Tibial nerve (tissue), 4 donors: ENCODE results near the gene RPS6KA5. TPM values are rescaled to one million over a fixed set of nuclear protein-coding genes. Genes with fewer than 3 reads are reported as not detected.

Experiments used
- DNase-seq, 2 donors: peaks; one replicate each; pipeline ENCODE4 v3.0.0-alpha.2; 2019; ENCODE audit warnings: low spot score in 2 of 2
- H3K27ac ChIP-seq, 4 donors: fragments of 200-600 bp; sonication (generic) in 3 of 4; one replicate each; pipeline ENCODE4 v1.5.1; 2017 to 2019; ENCODE audit warnings: mild to moderate bottlenecking in 1 of 4
- H3K27me3 ChIP-seq, 2 donors: fragments of 200-600 bp; sonication (generic) in 1 of 2; one replicate each; pipeline versions ENCODE4 v1.5.1 to v1.6.0; 2017 to 2019
- H3K36me3 ChIP-seq, 3 donors: fragments of 200-600 bp; sonication (generic); one replicate each; pipeline ENCODE4 v1.5.1; 2018 to 2019
- H3K4me1 ChIP-seq, 4 donors: fragments of 200-600 bp; sonication (generic) in 3 of 4; one replicate each; pipeline ENCODE4 v1.5.1; 2017 to 2019
- H3K4me3 ChIP-seq, 4 donors: fragments of 200-600 bp; sonication (generic) in 3 of 4; one replicate each; pipeline ENCODE4 v1.5.1; 2017 to 2019; ENCODE audit warnings: mild to moderate bottlenecking in 1 of 4, moderate library complexity in 1 of 4
- H3K9me3 ChIP-seq, 4 donors: fragments of 200-600 bp; sonication (generic) in 3 of 4; one replicate each; pipeline ENCODE4 v1.5.1; 2017 to 2019
- EP300 ChIP-seq, 2 donors: sonication (generic); formaldehyde crosslinking; IDR thresholded peaks; one replicate each; pipeline ENCODE4 v1.6.1; 2017; ENCODE audit warnings: antibody characterized with exemption in 2 of 2, mild to moderate bottlenecking in 1 of 2
- POLR2A ChIP-seq, 2 donors: fragments of 450-650 bp; IDR thresholded peaks; one replicate each; pipeline ENCODE4 v1.6.1; 2017; ENCODE audit warnings: antibody characterized with exemption in 2 of 2, mild to moderate bottlenecking in 2 of 2, moderate library complexity in 2 of 2
- WGBS, 2 donors: methylation state at CpG; one replicate each; pipeline ENCODE4 v1.1.5; 2018; 5-methylcytosine and 5-hydroxymethylcytosine counted together
- total RNA-seq, 4 donors: library from RNA; depleted of rRNA; stranded (reverse); fragments of >200 nt; gene quantifications; one replicate each; pipeline ENCODE4 v1.1.0, GENCODE V29; 2016
- TF ChIP-seq, protein P1 (sequence below), 5 experiments: fragments of 200-600 bp in 3 of 5; fragments of 450-650 bp in 2 of 5; sonication (generic) in 3 of 5; IDR thresholded peaks; one replicate each; pipeline ENCODE4 v1.5.1; 2016 to 2019; ENCODE audit warnings: antibody characterized with exemption in 5 of 5, mild to moderate bottlenecking in 3 of 5, moderate library complexity in 2 of 5

The RPS6KA5 gene
- total RNA-seq, 4 donors from 2014 or later, result 8.4 to 12.7 (median 10.1) TPM

DNA sequence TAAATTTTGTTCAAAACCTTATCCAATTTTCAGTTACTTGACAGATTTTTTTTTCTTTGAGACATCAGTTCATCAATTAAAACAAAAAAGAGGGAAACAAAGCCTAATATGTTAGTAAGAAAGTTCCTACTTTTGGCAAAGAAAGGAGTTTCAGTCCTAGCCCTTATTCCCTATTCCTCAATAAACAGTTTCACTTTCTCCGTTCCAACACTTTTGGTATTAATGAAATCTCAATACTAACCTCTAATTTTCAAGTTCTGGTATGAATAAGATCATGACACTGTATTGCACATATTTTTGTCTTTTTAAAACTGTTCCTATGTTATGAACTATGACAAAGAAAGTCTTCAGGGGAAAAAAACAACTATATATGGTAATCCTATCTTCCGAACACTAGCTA is 48.4 kb downstream of the RPS6KA5 start:
- Histone ChIP-seq H3K36me3 (no peaks in the 10 kb centered on the region), H3K9me3 (no peaks in the 10 kb centered on the region), H3K4me1 (peaks cover 0 to 25% (median 3%) of the 10 kb centered on the region in 4 donors), H3K4me3 (no peak overlapping the region), H3K27me3 (no peaks in the 10 kb centered on the region), H3K27ac (no peak overlapping the region)
- TF ChIP-seq, protein P1, sequence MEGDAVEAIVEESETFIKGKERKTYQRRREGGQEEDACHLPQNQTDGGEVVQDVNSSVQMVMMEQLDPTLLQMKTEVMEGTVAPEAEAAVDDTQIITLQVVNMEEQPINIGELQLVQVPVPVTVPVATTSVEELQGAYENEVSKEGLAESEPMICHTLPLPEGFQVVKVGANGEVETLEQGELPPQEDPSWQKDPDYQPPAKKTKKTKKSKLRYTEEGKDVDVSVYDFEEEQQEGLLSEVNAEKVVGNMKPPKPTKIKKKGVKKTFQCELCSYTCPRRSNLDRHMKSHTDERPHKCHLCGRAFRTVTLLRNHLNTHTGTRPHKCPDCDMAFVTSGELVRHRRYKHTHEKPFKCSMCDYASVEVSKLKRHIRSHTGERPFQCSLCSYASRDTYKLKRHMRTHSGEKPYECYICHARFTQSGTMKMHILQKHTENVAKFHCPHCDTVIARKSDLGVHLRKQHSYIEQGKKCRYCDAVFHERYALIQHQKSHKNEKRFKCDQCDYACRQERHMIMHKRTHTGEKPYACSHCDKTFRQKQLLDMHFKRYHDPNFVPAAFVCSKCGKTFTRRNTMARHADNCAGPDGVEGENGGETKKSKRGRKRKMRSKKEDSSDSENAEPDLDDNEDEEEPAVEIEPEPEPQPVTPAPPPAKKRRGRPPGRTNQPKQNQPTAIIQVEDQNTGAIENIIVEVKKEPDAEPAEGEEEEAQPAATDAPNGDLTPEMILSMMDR (IDR thresholded peaks at IDR 0.05), result no peak
- TF ChIP-seq POLR2A (IDR thresholded peaks at IDR 0.05), result no peak
- no peak for TF ChIP-seq EP300 (IDR thresholded peaks at IDR 0.05)
- 47 to 74% methylated on average over 2 of the region's 2 CpGs for WGBS, 2 donors
- no peak for DNase-seq

DNA sequence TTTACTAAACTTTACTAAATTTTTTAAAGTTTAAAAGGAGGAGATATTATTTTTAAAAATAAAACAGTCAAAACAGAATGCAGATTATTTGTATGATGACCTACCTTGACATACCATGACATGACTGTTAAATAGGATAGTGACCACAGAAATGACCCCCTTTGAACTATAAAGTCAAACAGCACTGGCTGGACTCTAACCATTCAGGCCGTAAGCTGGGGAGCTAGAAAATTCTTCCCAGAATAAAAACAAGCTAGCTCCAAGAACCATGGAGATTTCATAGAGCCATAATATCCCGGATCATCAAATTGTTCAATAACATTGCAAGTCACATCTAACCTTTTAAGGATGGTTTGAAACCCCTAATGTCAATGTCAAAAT is 50.3 kb downstream of the RPS6KA5 start:
- no peak for DNase-seq
- TF ChIP-seq EP300 (IDR thresholded peaks at IDR 0.05), result no peak
- TF ChIP-seq, protein P1 (IDR thresholded peaks at IDR 0.05), result no peak
- no peak for TF ChIP-seq POLR2A (IDR thresholded peaks at IDR 0.05)
- 94 to 97% methylated on average over 2 of the region's 2 CpGs for WGBS, 2 donors
- Histone ChIP-seq H3K36me3 (no peaks in the 10 kb centered on the region), H3K4me1 (peaks cover 0 to 28% (median 3%) of the 10 kb centered on the region in 4 donors), H3K27me3 (no peaks in the 10 kb centered on the region), H3K27ac (no peak overlapping the region), H3K9me3 (no peaks in the 10 kb centered on the region), H3K4me3 (no peak overlapping the region)

DNA sequence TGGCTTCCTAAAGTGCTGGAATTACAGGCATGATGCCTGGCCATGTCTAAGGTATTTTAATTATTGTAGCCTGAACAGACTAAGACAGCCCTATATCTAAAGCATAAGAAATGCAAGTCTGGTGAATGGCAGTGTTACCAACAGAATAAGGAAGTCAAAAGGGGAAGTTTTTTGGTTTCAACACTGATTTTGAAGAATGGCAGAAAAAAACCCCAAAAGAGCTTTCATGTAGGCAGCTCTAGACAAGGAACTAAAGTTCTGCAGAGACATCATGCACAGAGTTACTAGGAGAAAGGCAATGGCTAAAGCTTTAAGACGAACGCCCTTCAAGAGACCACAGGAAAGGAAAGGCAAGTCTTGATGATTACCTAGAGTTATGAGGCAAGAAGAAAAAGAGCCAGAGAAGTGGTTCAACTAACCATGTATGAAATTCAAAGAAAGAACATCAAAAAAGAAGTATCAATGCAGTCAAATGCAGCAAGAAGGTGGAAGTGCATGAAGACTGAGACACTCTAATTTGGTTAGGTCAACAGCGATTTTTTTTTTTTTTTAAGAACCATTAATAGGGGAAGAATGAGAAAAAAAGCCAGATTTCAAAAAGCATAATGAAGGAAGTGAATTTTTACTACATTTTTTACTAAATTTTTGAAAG is 50.8 kb downstream of the RPS6KA5 start:
- Histone ChIP-seq H3K4me1 (peaks cover 0 to 28% (median 3%) of the 10 kb centered on the region in 4 donors), H3K27me3 (no peaks in the 10 kb centered on the region), H3K9me3 (no peaks in the 10 kb centered on the region), H3K36me3 (no peaks in the 10 kb centered on the region), H3K27ac (peak overlapping the region in 1 of 4 donors; percentile 5), H3K4me3 (no peak overlapping the region)
- 84 to 93% methylated on average over 3 of the region's 3 CpGs for WGBS, 2 donors
- no peak for TF ChIP-seq POLR2A (IDR thresholded peaks at IDR 0.05)
- no peak for DNase-seq

DNA sequence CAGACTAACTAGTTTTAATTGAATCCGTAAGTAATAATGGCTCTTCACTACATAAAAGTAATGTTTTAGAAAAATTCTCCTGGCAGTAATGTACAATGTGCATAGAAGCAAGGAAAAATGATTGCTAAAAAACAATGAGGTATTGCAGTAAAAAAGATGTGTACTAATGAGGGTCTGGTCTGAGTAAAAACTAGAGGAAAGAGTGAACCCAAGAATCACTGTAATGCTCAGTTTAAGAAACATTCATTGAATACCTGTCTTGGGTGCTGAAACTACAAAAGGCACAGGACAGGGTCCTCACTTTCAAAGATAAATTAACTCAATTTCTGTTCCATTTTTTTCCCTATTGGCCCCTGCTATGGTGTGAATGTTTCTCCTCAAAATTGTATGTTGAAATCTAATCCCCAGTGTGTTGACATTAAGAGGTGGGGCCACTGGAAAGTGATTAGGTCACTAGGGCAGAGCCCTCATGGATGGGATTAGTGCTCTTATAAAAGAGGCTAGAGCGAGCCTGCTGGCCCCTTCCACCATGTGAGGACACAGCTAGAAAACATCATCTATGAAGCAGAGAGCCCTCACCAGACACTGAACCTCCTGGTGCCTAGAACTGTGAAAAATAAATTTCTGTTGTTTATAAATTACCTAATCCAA is 51.6 kb downstream of the RPS6KA5 start:
- no peak for DNase-seq
- no peak overlapping the region for H3K4me3 ChIP-seq
- H3K36me3 ChIP-seq, result no peaks in the 10 kb centered on the region
- TF ChIP-seq, protein P1 (IDR thresholded peaks at IDR 0.05), result no peak
- TF ChIP-seq EP300 (IDR thresholded peaks at IDR 0.05), result no peak
- no peak for TF ChIP-seq POLR2A (IDR thresholded peaks at IDR 0.05)
- H3K27ac ChIP-seq, result peak overlapping the region in 1 of 4 donors; percentile 5
- H3K27me3 ChIP-seq, result no peaks in the 10 kb centered on the region
- H3K9me3 ChIP-seq, result no peaks in the 10 kb centered on the region
- WGBS, 2 donors, result 83 to 88% methylated on average over 2 of the region's 2 CpGs
- peaks cover 0 to 28% (median 3%) of the 10 kb centered on the region in 4 donors for H3K4me1 ChIP-seq

DNA sequence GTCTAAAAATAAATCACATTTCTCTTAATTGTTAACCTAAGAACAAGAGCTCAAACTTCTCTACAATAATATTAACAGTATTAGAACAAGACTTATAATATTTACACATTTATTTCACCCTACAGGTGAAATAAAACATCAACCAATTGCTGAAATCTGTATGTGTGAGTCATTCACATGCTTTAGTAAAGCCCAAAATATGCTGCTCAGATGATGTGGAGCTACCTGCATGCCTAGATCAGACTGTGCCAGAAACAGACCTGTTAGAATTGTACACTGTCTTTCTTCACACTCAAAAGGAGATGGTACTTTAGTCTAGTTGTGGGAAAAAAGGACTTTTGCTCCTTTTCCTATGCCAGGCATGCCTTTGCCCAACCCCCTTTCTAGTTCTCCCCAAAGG is 54.7 kb downstream of the RPS6KA5 start:
- no peaks in the 10 kb centered on the region for H3K36me3 ChIP-seq
- no peak overlapping the region for H3K27ac ChIP-seq
- H3K27me3 ChIP-seq, result no peaks in the 10 kb centered on the region
- H3K4me3 ChIP-seq, result no peak overlapping the region
- DNase-seq, result no peak
- no peaks in the 10 kb centered on the region for H3K9me3 ChIP-seq
- peaks cover 0 to 25% (median 0%) of the 10 kb centered on the region in 4 donors for H3K4me1 ChIP-seq
- TF ChIP-seq EP300 (IDR thresholded peaks at IDR 0.05), result no peak
- TF ChIP-seq POLR2A (IDR thresholded peaks at IDR 0.05), result no peak
- TF ChIP-seq, protein P1 (IDR thresholded peaks at IDR 0.05), result no peak
